Measurements from ENCODE around the gene SPOPL.

SPOPL gene

DNA sequence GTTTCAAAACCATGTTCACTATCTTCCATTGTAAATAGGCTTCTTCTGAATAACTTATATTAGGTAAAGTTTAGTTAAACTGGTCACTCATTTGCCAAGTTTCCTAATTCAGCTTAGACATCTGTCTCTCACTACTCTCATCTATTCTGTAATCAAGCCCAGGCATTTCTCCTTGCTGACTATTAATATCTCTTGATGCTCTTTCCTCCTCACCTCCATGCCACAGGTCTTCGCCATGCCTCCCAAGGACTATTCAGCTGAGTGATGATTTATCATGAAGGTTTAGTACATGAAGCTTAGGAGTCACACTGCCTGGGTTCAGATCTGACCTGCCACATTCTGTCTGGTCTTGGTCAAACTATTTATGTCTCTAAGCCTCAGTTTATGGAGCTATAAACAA is 115.5 kb downstream of the SPOPL start:
- H3K4me3 ChIP-seq (ENCODE audit: low read depth, low read length), result no peak overlapping the region
- ChIA-PET CTCF (no interaction called here), POLR2A (no interaction called here)
- no peak for DNase-seq (ENCODE audit: low read depth, low spot score)
- TF ChIP-seq, protein P1, sequence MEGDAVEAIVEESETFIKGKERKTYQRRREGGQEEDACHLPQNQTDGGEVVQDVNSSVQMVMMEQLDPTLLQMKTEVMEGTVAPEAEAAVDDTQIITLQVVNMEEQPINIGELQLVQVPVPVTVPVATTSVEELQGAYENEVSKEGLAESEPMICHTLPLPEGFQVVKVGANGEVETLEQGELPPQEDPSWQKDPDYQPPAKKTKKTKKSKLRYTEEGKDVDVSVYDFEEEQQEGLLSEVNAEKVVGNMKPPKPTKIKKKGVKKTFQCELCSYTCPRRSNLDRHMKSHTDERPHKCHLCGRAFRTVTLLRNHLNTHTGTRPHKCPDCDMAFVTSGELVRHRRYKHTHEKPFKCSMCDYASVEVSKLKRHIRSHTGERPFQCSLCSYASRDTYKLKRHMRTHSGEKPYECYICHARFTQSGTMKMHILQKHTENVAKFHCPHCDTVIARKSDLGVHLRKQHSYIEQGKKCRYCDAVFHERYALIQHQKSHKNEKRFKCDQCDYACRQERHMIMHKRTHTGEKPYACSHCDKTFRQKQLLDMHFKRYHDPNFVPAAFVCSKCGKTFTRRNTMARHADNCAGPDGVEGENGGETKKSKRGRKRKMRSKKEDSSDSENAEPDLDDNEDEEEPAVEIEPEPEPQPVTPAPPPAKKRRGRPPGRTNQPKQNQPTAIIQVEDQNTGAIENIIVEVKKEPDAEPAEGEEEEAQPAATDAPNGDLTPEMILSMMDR (IDR thresholded peaks at IDR 0.05; ENCODE audit: insufficient read depth, low read length, missing control alignments), result no peak

DNA sequence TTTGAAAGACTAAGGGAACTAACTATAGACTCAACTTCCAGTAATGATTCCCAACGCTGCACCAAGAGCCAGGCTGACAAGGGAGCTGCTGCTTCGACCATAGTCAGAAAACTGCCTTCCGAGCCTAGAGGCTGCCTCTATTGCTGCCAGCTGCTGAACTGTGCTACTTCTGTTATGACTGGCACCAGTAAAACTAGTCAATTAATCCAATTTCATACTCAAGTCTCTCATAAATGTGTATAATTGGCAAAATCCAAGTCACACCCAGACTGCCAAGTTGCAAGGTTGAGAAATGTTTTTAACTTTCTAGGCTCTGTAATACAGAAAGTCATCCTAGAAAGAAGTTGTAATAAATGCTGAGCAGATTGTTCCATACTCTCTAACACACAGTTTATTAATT is 117.4 kb downstream of the SPOPL start:
- TF ChIP-seq, protein P1 (IDR thresholded peaks at IDR 0.05; ENCODE audit: insufficient read depth, low read length, missing control alignments), result no peak
- H3K4me3 ChIP-seq (ENCODE audit: low read depth, low read length), result no peak overlapping the region
- no peak for DNase-seq (ENCODE audit: low read depth, low spot score)
- ChIA-PET CTCF (no interaction called here), POLR2A (no interaction called here)

GRCh38 chr2:138620431-138620830 is 118.9 kb downstream of the SPOPL start:
- no peak overlapping the region for H3K4me3 ChIP-seq (ENCODE audit: low read depth, low read length)
- DNase-seq (ENCODE audit: low read depth, low spot score), result no peak
- TF ChIP-seq, protein P1 (IDR thresholded peaks at IDR 0.05; ENCODE audit: insufficient read depth, low read length, missing control alignments), result no peak
- ChIA-PET CTCF (no interaction called here), POLR2A (no interaction called here)

- ChIA-PET CTCF (no interaction called here), POLR2A (no interaction called here)
- TF ChIP-seq, protein P1 (IDR thresholded peaks at IDR 0.05; ENCODE audit: insufficient read depth, low read length, missing control alignments), result no peak
- H3K4me3 ChIP-seq (ENCODE audit: low read depth, low read length), result no peak overlapping the region
- no peak for DNase-seq (ENCODE audit: low read depth, low spot score)
These were observed 119.6 kb downstream of the SPOPL start for GRCh38 chr2:138621139-138621538.

DNA sequence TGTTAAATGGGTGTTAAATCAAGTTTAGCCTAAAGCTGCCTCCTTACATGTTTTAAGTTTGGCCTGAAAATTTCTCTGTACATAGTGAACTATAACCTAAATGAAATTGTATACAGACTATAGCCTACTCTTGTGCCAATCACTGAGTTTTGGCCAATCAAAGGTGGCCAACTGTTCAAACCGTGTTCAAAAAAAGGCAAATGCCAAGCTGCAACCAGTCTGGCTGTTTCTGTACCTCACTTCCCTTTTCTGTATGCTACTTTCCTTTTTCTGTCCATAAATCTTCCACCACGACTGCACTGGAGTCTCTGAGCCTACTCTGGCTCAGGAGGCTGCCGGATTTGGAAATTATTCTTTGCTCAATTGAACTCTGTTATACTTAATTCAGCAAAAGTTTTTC is 121.0 kb downstream of the SPOPL start:
- TF ChIP-seq, protein P1 (IDR thresholded peaks at IDR 0.05; ENCODE audit: insufficient read depth, low read length, missing control alignments), result no peak
- ChIA-PET CTCF (no interaction called here), POLR2A (no interaction called here)
- no peak for DNase-seq (ENCODE audit: low read depth, low spot score)
- H3K4me3 ChIP-seq (ENCODE audit: low read depth, low read length), result no peak overlapping the region
